GM19043 (cell line): ENCODE data around the gene FAM184B.

Experiments
- ATAC-seq: cut with Tn5 transposase; IDR thresholded peaks from one replicate; pipeline ENCODE4 v1.9.1; 2021; ENCODE audit warnings: low read depth; ENCODE audit not compliant: unreplicated experiment

The FAM184B gene

DNA sequence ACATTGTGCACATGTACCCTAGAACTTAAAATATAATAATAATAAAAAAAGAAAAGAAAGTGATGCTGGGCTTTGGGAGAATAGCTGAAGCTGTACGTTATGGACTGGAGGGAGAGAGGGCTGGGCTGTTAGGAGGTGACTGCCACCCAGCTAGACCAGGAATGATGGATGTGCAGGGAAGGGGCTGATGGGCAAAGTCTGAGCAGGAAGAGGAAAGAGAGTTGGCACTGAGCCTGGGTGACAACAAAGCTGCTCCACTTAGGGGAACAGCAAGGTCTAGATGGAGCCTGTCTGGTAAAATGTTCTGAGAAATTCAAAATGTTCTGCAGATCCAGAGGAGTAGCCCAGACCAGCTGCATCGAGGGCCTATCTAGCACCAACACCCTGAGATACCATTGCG, 134.7 kb downstream of the FAM184B start:
- no peak for ATAC-seq

DNA sequence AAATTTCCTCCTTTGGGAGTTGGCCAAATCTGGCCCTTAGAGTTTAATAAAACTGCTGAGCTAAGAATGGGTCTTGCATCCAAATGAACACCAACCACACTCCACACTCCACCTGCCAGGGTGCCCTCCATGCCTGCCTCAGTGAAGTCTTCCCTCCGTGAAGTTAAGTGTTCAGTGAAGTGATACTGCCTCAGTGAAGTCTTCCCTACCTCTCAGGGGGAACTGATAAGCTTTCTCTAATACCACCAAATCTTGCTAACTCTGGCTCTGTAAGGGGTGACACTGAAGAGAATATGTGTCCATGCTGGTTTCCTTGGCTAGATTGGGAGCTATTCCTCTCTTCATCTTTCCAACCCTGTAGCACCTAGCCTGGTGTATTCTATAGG, 139.0 kb downstream of the FAM184B start:
- no peak for ATAC-seq

DNA sequence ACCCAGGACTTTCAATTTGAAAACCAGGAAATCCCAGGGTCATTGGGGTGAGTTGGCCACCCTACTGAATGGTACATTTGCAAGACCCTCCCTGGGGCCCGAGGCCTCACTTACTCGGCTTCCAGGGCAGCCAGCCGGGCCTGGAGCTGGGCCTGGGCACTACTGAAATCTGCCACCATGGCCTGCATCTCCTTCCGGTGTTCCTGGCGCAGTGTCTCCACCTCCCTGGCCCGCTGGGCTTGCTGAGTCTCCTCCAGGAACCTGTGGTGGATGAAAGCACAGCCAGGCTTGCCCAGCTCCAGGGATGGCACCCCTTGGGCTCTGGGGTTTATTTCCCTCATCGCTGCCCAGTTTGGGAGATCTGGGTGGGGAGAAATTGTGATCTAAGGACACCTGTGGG, 142.3 kb downstream of the FAM184B start:
- ATAC-seq: no peak

DNA sequence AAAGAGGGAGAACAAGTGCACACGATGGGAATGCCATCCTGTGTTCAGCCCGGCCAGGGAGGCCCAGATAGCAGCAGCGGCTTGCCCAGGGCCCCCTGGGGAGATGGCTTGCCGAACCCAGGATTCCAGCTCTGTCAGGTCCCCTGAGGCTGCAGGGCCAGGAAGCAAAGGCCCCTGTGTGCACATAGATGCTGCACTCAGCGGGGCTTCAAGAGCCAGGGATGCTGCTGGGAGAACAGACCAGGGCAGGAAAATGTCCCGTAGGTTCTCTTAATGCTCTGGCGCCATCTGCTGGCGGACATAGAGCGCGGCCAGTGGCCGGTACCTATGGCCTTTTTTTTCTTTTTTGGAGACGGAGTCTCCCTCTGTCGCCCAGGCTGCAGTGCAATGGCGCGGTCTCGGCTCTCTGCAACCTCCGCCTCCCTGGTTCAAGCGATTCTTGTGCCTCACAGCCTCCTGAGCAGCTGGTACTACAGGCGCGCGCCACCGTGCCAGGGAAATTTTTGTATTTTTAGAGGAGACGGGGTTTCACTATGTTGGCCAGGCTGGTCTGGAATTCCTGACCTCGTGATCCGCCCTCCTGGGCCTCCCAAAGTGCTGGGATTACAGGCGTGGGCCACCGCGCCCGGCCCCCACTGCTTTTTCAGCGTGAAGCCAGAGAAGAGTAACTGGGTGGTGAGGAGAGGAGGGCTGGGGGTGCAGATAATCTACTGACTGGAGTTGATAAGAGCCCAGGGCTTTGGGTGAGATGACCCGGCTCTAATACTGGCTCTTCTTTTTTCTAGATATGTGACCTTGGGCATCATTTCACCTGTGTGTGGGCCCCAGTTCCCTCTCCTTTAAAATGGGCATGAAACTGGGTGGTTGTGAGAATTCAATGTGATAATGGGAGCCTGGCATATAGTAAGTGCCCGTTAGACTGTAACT, 144.5 kb downstream of the FAM184B start:
- peak; percentile 95 for ATAC-seq

DNA sequence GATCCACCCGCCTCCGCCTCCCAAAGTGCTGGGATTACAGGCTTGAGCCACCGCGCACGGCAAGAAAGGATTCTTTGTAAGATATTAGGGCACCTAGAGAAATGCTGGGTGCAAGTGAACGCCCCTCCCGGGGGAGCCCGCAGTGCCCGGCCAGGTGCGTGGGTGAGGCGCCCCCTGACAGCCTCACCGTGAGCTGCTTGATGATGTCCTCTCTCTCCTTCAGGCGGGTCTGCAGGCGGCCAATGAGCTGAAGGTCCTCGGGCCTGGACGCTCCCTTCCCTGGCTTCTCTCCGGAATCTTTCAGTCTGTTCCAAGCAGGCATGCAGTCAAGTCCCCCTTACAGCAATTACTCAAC, 145.1 kb downstream of the FAM184B start:
- no peak for ATAC-seq

DNA sequence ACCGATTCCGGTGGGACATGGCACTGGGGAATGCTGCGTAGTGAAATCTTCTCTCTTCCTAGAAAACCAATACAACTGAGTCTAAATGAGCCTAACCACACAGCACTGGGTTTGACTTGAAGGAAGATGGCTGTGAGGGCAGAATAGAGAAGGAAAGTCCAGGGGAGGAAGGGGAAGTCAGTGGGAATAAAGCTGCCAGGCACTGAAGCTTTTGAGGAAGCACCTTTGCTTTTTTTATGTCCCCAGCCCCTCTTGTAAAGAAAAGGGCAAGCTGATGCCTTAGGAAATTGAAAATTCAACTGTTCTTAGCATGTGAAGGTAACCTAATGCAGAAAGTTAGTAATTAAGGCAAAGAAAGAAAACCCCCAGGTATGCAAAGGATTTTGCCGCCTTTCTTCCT, 146.4 kb downstream of the FAM184B start:
- no peak for ATAC-seq

DNA sequence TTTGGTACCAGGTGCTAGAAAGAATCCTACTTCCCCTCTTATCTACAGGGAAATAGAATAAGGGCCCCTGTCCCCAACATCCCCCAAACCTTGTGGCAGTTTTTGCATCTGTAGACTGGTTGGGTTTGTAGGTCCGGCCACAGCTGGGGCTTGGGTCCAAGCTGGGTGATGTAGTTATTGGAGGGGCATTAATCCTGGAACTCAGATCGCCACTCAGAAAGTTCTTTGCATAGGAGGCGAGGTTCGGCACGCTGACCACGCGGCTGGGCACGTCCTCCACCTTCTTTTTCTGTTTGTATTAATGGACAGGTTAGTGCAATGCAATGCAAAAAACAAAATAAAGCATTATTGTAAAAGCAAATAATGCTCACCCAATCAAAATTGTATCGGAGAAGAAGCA, 147.8 kb downstream of the FAM184B start:
- ATAC-seq: no peak

DNA sequence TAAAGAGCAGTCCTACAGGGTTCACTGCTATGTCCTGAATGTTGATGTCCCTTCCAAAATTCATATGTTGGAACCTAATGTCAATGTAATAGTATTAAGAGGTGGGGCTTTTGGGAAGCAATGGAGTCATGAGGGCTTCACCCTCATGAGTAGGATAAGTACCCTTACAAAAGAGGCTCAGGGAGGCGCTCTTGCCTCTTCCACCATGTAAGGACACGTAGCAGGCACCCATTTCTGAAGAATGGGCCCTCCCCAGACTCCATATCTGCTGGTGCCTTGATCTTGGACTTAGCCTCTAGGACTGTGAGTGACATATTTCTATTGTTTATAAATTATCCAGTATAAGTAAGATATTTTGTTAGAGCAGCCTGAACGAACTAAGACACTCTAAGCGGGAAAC, 151.2 kb downstream of the FAM184B start:
- ATAC-seq: no peak

DNA sequence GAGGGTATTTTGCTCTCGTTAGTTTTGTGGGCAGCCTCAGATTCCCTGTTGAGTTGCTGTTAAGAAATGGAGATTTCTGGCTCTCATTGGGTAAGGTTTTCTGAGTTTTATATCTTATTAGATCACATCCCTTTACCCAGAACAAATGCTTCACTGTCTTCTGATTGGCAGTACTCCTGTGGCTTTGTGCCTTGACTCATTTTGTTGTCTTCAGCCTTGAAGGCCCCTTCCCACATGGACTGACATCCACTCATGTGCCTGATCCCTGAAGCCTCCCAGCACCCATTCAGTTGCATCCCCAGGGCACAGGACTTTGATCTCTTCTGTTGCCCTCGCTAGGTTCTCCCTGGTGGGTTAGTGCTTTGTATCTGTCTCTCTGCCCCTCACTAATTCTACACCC, 156.6 kb downstream of the FAM184B start:
- no peak for ATAC-seq

DNA sequence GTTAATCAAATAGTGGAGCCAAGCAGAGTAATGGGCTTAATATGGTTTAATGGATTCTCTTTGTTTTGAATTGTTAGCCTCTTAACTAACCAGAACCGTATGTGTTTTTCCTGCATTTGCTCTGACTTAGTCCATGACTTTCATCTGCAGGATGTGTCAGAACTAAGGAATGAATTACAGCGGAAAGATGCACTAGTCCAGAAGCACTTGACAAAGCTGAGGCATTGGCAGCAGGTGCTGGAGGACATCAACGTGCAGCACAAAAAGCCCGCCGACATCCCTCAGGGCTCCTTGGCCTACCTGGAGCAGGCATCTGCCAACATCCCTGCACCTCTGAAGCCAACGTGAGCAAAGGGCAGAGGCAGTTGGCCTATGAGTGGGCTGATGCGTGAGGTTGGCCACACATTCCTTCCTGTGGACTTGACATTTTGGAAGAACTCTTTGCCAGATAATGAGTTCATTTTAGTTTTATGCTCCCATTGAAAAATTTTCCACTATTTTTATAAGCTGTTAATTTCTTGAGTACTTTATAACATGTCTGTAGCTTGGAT, 157.9 kb downstream of the FAM184B start:
- ATAC-seq: no peak

DNA sequence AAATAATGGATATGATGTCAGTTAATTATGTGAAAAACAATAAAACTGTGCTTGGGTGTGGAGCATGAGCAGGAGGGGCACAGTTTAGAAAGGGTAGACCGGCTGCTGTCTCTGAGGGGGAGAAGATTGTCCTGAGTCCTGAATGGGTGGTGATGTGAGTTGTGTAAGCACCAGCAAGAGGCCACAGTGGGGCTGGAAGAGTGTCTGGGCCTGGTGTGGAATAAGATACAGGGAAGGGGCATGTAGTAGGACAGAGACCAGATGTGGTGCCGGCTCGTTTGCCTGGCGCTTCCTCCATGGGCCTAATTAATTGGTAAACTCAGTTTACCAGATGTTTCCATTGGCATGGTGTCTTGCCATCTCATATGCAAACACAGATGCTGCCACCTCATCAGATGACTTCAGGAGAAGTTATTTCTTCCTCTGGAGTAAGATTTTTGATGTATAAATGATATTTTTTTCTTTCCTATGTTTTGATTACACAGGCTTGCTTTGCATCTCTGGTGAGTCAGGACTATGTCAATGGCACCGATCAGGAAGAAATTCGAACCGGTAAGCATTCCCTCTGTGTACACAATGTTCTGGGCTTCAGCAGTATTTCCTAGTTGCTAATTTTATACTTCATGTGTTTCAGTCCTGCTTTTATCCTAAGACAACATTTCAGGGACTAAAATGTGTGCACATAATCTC, 161.9 kb downstream of the FAM184B start:
- no peak for ATAC-seq

DNA sequence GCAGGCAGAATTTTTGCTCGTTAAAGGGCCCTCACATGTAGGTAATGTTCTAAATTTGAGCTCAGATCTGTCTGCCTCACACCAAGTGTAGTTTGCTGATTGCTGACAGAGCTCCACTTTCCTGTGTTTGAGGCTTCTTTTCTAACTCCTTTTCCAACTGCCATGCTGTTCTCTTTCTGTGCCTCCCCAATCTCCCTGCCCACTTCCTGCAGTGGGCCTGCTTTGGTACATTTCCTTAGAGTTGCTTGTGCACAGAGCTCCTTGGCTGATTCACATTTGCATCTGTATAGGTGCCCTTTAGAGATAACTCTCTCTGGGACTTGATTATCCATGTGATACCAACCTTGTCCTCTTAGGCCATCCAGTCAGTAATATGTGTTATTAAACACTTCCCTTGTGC, 162.5 kb downstream of the FAM184B start:
- no peak for ATAC-seq

DNA sequence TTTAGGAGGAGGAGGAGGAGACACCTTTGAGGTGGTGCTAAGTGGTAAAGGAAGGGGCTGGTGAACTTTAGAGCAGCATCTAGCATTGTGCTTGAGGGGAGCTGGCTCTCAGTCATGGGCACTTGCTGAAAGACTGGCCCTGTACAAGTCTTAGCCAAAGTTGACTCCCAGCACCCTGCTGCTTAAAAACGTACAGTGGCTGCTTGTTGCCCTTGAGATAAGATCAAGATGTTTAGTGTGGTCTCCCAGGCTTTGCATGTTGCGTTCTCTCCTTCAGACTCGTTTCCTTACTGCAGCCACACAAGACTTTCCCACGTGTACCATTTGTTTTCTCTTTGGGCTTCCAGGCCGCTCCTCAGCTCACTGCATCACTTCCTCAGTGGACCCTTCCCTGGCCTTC, 165.1 kb downstream of the FAM184B start:
- no peak for ATAC-seq

DNA sequence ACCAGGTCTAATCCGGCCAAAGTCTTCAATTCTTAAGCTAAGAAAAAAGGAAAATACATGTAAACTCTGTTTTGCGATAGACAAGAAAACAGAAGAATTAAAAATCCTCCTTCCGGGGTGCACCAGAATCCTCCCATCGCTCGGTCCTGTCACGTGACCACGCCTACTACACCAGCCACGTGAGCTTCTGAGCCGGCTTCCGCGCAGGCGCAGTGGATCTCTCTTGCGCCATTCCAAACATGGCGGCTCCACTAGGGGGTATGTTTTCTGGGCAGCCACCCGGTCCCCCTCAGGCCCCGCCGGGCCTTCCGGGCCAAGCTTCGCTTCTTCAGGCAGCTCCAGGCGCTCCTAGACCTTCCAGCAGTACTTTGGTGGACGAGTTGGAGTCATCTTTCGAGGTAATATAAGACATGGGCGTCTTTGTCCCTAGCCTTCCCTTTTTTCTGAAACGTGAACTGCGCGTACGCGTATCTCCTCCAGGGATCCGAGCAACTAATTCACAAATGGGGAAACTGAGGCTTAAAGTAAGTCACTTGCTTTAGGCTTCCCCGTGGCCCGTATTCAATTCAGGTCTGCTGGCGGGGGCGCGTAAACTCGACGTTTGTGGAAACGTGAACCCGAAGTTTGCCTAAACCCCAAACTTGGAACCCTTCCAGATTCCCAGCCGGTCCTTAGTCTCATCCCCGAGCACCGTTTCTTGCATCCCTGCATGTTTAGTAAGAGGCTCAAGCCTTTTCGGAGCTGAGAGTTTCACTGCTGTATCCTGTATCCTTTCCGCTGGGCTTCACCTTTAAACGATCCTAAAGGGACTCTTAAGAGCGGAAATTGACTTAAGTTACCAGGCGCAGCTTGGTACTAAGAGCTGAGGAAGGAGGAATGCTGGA, 166.8 kb downstream of the FAM184B start, which contains the start of gene MED28:
TSS of gene MED28 (plus strand) at position 226 of the 884 bp plus-strand sequence. CDS start at position 240, 14 bp downstream.
- peak; percentile 91 for ATAC-seq

DNA sequence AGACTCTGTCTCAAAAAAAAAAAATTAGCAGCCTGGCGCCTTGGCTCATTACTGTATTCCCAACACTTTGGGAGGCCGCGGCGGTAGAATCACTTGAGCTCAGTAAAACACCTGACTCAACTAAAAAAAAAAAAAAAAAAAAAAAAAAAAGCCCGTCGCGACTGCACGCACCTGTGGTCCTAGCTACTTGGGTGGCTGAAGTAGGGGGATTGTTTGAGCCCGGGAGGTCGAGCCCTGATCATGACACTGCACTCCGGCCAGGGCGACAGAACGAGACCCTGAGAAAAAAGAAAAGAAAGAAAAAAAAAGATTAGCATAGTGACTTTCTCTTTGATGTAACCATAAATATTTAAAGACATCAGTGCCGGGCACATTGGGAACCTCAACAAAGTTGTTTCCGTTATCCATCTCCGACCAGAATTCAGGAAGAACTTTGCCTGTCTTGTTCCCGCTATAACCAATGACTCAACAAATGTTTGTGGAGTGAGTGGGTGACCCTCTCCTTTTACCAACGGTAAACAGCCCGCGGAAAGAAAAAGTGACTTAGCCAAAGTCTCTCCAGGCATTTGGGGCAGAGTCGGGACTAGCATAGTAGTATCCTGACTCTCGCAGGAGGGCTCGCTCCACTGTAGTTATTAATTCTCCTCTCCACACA, 167.5 kb downstream of the FAM184B start:
- ATAC-seq: peak; percentile 46

DNA sequence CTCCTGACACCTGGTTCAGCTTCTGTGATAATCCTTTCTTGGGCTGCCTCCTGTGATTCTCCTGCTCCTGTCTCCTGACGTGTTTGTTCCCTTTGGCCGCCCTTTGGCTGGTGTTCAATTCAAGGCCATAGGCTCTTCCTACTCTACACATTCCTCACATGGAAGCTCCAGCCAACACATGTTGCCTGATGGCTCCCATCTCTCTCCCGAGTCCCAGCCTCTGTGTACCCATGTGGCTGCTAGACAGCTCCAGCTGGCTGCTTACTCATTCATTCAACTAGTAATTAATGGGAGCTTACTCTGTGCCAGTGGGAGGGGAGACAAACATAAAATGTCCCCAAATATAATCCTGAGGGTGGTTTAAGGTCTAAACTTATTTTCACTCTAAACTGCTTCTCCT, 176.2 kb downstream of the FAM184B start:
- no peak for ATAC-seq

DNA sequence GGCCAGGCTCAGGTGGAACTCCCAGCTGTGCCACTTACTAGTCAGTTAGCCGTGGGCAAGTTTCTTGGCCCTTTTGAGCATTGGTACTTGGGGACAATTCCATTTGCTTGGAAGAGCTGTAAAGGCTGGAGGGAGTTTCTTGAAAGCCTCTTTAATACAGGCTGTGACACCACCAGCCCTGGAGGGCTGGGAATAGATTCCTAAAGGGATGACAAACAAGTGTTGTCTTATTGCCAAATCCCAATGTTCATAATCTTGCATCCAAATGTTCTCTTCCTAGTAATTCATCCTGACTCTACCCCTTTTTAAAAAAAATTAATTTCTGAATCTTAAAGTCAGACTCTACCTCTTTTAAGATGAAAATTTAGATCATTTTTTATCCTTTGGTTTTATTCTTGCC, 181.6 kb downstream of the FAM184B start:
- ATAC-seq: no peak

DNA sequence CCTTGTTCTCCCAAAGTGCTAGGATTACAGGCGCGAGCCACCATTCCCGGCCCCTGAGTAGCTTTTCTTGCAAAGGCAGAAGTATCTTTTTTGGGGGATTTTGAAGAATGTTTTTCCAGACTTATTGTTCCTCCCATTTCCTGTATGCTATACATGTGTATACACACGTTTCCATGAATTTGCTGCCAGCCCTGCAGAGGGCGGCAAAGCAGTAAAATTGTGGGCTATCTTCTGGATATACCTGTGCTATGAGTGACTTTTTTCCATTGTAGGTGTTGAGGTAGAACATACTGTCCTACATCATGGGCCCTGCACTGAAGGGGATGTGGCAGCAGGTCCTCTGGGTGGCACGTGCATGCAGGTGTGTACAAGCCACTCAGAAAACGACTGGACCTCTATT, 183.9 kb downstream of the FAM184B start:
- ATAC-seq: no peak

DNA sequence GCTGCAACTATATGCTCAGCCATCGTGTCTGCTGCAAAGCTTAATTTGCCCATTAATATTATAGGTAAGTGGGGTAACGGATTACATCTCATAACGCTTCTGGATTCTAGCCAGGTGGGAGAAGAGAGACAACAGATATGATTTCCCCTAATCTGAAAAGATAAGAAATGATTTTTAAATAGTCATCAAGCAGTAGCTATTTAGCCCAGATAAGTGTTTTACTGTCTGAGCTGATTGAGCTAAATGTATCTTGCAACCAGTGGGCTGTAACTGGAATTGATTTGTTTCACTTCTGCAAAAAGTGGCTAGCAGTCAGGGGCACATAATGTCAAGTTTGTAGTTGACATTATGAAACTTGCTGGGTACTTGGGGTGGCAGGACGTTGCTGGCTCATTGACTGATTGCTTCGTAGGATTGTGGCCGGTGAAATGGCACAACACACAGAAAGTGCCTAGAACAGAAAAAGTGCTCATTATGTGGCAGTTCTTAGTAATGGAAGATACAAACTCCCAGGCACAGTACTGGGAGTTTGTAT, 185.9 kb downstream of the FAM184B start:
- peak; percentile 88 for ATAC-seq

DNA sequence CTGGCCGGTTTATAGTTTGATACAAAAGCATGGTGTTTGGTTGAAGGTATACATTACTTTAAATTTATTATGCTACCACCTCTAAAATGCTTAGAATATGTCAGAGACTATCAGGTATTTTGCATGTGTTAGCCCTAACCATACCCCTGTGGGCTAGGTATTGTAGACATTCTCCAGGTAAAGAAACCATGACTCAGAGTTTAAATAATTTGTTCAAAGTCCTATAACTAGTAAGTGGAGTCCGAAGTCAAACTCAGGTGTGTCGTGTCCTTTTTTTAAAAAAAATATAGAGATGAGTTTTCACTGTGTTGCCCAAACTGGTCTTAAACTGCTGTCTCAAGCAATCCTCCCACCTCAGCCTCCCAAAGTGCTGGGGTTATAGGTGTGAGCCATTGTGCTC, 192.1 kb downstream of the FAM184B start:
- ATAC-seq: no peak
